EL (cell line): ENCODE data around the gene ODC1.

ENCODE experiments used
- DNase-seq: peaks from one replicate; pipeline ENCODE4 v3.0.0-alpha.2; 2016

The ODC1 gene

DNA sequence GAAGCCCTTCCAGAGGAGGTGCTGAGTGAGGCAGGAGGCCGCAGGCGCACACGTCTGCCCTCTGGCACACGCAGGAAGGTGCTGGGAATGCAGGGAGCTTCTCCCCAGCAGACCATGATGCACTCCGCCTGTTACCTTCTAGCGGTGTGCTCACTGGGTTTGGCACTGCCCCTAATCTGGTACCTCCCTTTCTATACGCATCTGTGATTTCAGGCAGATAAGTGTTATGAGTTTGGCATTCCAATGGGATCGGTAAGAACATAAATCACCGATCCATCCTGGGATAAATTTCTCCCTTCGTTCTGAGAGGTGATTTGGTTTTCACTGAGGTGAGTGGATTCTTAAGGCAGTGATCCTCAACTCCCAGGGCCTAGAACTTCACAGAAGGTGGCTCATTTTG lies 34.6 kb downstream of the ODC1 start:
- peak; percentile 11 for DNase-seq

GRCh38 chr2:10412380-10412779 lies 35.7 kb downstream of the ODC1 start:
- peak; percentile 55 for DNase-seq

DNA sequence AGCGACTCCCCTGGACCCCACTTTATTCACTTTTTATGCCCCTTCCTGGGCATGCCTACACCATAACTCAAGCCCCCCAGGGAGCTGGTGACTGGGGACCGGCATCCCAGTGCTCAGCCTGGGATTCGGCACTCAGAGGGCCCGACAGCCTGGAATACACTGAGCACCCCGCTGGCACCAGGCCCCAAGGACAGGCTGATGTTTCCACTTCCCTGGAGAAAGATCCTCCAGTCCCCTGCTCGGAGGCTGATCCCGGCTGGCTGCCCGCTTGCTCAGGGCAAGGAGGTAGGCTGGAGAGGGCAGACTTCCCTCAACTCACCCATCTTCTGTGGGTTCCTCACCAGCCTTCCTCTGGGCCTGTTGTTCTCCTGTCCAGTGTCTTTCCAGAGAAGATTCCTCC lies 36.6 kb downstream of the ODC1 start:
- DNase-seq = no peak

DNA sequence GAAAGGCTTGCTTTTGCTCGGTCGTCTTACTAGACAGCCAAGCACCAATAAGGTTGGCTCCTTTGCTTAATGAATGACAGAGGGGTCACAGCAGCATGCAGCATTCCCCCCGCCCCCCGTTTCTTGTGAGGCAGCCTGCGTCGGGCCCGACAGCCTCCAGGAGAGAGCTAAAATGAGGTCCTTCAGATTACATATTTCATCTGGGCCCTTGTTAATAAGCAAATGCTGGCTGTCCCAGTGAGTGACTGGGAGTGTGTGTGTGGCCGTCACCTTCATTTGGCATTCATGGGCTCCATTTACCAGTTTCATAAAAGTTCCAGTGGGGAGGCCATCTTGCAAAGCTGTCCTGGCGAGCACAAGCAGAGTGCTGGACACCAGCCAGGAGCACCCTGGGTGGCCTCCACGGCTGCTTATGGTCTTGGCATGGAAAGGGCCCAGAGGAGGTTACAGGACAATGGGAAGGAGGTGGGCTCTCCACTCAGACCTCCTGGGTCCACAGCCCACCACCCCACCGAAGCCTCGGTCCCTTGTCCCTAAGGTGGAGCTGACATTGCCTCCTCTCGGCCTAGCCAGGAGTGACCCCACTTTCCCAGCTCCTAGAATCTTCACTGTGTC lies 37.2 kb downstream of the ODC1 start:
- DNase-seq = no peak

DNA sequence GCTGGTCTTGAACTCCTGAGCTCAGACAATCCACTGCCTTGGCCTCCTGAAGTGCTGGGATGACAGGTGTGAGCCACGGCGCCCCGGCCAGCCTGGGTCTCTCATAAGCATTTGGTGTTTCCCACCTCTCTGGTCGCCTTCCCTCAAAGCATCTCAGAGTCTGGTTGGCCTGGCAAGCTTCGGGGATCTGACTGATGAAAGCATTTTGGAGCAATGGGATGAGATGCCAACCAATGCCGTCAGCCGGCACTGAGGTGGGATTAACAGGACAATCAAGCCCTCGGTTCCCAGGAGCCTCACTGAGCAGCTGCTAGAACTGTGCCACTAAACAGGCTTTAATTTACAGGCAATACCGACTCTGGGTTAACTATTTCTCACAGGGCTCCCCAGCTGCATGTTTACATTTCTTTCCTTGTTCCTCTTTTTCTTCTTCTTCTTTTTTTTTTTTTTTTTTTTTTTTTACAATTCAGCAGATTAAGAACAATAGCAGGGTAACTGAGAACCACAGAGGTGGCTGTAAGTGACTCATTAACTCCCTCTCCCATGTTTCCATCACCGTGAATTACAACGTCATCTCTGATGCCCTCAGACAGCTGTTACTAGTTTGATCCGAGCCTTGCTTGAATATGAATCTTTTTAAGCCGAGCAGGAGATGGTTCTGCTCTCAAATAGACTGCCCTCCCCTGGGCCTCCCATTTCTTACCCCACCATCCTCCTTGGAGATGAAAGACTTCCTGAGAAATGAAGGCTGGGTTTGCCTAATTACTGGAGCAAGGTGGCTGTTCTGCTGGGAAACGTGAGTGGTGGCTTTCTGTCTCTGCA lies 37.9 kb downstream of the ODC1 start:
- DNase-seq = no peak

GRCh38 chr2:10408649-10409579 lies 39.2 kb downstream of the ODC1 start:
- peak; percentile 70 for DNase-seq

DNA sequence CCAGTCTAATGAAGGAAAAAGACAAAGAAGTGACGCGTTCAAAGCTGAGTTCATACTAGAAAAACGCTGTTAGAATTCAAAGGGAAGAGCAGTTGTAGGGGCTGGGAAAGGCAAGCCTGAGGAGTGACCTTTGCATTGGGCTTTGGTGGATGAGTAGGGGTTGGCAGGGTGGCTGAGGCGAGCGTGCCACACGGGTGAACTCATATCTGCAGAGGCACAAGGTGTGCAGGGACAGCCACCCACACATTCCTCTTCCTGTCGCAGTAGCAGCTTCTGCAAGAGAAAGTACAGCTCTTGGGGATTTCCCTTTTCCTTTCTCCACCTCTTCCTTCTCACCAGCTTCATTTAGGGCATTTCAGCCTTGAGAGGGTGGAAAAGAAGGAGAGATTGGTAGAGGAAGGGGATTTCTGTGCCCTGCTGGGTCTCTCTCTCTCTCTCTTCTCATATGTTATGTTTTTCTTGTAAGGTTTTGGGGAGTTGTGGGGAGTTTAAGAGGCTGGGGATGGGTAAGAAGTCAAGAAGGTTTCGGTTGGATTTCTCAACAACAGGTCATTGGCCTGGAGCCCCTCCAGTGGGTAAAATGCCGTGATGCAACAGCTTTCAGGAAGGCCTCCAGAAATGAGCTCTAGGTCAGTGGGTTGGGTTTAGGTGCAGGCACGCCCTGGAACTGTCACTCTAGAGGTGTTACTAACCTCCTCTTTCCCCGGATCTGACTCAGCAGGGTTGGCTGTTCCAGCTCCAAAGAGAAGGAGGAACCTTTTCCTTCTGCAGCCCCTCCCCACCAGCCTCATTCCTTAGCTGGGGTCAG lies 40.1 kb downstream of the ODC1 start:
- DNase-seq = peak; percentile 88

- DNase-seq = no peak
These were observed 40.7 kb downstream of the ODC1 start for GRCh38 chr2:10407432-10407831.

GRCh38 chr2:10406491-10407188 lies 41.5 kb downstream of the ODC1 start:
- DNase-seq = peak; percentile 10

DNA sequence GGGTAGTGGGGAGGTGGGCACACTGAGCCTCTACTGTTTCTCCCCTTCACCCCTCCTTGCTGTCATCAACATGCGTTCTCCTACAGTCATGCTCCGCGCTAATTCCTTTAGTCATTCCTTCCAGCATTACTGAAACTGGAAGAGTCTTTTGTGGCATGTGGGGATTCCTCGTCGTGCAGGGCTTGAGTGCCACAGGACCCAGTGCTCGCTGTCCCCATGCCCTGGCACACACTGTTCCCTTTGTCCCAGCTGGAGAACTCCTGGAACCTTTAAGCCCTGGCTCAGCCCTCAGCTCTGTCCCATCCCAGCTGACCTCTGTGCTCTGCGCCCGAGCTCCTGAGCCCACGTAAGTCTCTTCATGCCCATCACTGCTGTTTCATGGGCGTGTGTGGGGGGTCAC lies 42.1 kb downstream of the ODC1 start:
- no peak for DNase-seq

GRCh38 chr2:10405448-10405847 lies 42.7 kb downstream of the ODC1 start:
- DNase-seq = peak; percentile 98

- DNase-seq = peak; percentile 32
These were observed 43.6 kb downstream of the ODC1 start for GRCh38 chr2:10404324-10405143.

- DNase-seq = no peak
These were observed 45.4 kb downstream of the ODC1 start for GRCh38 chr2:10402653-10403215.

DNA sequence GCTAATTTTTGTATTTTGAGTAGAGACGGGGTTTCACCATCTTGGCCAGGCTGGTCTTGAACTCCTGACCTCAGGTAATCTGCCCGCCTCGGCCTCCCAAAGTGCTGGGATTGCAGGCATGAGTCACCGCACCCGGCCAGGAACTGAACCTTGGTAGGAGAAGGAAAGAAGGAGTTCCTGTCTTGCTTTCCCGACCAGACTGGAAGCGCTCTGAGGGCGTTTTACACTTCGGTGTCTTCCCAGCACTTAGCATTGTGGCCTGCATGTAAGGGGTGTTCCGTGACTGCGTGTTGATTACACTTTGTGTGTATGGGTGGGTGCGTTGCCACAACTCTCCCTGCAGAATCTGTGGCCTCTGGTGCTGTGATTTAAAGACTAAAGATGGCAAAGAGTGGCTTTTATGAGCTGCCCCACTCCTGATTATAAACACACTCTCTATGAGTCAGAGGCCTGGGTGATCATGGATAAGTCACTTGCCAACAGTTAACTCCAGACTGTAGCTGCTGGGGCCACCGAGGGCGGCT lies 46.0 kb downstream of the ODC1 start:
- DNase-seq = peak; percentile 72

DNA sequence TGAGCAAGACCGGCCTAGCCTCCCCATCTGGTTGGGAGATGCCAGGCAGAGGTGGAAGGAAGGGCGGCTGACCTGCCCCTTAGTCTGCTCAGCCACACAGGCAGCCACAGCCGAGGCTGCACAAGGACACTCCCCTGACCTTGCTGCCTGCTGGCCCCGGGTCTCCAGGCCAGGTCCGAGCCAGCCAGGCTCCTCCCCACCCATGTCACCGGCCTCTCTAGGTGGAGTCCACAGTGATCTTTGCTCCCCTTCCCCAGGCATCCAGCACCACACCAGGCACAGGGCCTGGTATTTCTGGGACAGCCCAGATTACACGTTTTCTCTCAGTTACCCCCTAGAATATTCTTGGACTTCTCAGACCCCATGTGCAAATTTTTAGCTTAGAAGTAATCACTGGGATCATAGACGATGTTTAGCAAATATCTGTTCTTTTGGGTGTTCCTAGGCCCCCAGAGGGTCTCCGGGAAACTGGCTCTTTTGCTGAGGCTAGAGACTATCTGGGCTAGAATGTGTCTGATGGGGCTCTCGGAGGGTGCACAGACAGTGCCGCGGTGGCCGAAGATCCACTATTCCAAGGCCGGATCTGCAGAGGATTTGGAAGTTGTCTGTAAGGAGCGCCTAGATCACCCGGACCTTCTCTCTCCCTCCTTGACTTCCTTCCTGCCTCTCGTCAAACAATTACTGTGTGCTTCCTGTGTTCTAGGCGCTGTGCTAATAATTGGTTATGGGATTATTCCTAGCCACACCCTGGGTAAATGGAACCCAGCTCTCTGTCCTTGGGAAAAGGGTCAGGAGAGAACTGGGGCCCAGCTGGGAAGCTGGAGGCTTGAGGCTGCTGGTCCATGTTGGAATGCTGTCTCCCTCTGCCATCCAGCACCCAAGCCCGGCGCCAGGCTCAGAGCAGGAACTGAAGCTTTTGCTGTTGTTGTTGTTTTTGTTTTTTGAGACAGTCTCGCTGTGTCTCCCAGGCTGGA lies 46.9 kb downstream of the ODC1 start:
- DNase-seq = no peak

GRCh38 chr2:10400568-10400977 lies 47.6 kb downstream of the ODC1 start:
- DNase-seq = no peak

DNA sequence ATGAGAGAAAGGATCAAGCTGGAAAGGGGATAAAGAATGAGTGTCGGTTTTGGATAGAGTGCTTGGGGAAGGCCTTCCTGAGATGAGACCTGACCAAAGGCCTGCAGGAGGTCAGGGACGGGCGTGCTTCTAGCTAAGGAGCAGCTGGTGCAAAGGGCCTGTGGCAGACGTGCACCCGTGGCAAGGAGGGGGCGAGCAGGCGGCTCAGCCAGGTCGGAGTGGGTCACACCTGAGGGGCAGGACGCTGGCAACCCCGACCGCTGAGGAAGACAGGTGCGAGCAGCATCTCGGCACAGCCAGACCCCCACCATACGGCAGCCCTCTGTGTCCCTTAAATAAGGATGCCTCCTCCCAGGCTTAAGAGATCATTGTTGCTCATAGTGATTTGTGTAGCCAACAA lies 48.1 kb downstream of the ODC1 start:
- no peak for DNase-seq

- no peak for DNase-seq
These were observed 48.8 kb downstream of the ODC1 start for GRCh38 chr2:10399358-10399757.

DNA sequence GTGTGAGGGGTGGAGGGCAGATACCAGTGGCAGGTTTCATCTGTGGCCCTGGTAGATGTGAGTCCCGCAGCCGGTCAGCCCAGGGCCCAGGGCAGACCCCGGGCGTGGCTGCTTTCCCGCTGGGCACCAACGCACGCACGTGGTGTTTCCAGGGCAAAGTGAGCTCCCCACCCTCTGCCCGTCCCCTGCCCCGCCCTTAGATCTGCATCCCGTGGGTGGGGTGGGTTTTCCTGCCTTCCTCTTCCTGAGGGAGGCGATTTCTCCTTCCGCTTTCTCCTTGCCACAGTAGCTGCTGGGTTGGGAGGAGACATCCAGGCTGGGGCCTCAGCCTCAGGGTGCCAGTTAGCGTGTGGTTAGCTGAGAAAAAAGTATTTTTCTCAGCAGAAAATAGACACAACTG lies 49.6 kb downstream of the ODC1 start:
- no peak for DNase-seq
